NCI-H69 (cell line): Measurements from ENCODE around the gene ZCCHC13.
"Not testable (repeated sequence)": the region's sequence is repeated elsewhere in the genome, so short reads cannot be mapped to it uniquely, and the experiment has no call there.

Source experiments
- DNase-seq: peaks from one replicate; lab custom pipeline; 2025; lab: John Stamatoyannopoulos, UW

ZCCHC13 gene

DNA sequence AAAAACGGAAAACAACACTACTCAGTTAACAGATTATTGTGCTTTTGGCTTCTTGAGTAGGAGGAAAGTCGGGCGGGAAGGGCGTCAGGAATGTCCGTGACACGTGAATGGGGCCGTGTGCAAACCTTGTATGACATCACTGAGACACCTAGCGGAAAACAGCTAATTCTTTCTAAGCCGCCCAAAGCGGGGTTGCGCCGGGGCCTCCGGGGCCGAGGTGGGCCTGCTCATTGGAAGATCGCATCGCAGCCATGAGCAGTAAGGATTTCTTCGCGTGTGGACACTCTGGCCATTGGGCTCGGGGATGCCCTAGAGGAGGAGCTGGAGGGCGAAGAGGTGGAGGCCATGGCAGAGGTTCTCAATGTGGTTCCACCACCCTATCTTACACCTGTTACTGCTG, at the start of gene ZCCHC13:
ZCCHC13 (plus strand) TSS at position 165 of the 400 bp plus-strand sequence; CDS start at position 252, 87 bp downstream.
- DNase-seq, result no peak

DNA sequence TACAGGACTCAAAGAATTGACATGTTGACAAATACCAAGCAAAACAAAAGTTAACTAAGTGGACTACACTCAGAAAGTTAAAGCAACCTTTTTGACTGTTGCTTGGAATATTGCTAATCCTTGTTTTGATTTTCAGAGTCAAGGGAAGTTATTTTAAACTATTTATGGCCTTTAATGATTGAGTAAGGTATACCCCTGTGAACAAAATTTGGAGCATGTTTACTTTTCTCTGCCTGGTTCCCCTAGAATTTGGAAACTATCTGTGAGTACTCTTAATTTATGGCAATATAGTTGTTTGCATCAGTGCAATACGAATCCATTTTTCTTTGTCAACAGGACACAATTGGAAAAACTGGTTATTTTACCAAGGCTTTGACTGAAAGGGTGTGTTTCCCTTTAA, 45.9 kb upstream of the ZCCHC13 start:
- DNase-seq, result not testable (repeated sequence)

DNA sequence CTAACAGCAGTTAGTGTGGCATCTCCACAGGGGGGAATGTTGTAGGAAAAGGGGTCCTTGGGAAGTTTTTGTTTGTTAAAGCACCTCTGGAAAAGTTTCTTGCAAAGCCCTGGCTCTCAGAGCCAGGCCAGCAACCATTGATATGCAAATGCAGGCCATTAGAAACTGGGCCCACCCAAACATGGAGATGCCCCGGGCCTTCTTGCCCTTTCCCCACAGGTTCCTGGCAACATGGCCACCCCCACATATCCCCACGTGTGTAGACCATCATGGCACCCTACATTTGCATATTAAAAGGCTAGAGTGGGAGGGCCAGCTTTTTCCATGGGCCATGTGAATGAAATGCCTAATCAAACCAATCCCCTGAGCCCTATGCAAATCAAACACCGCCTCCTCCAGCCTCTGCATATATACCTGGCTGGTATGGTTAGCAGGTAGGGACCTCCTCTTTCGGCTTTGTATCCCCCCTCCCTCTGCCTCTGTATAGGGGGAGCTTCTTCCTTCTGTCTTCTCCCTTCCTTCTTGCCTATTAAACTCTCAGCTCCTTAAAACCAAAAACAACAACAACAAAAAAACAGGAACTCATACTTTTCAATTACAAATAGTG, 44.0 kb upstream of the ZCCHC13 start:
- DNase-seq, result no peak

DNA sequence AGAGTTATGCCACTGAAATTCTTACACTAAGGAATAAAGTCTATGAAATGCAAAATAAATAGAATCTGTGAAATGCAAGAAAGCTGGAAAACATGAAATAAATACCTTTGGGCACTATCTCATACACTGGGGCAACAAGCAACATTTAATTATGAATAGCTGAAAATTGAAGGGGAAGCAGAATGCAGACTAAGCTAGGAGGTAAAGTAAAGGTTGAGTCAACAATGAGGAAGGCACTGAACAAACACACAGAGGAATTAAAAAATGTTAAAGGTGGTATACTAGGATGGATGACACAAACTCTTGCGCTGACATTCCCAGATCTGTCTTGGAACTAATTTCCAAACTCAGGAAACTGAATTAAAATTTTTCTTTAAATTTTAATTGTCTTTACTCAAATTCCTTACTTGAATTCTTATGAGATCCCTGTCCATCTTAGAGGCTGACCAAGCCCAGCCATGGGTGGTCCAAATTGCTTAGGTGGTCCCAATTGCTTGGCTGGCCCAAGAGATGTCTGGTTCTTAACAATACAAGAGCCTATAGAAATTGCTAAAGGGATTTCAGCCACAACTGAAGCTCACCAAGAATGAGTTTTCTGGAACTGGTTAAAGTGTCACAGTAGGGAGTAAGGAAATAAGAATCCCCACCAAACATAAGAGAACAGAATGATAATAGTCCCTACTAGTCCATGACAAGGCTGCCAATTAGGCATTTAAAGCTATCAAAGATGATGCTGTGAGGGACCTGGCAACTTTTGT, 41.3 kb upstream of the ZCCHC13 start:
- DNase-seq, result peak; percentile 1

DNA sequence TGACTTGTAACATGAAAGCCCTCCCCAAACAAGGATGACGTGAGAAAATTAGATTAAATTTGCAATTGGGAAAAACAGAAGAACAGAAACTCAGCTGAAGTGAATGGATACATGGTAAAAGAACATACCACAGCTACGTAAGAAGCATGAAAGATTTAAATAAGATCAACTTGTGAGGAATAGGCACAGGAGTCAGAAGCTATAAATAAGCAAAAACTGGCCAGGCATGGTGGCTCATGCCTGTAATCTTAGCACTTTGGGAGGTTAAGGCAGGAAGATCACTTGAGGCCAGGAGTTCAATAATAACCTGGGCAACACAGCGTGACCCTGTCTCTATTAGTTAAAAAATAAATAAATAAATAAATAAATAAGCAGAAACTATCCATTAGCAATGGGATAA, 33.6 kb upstream of the ZCCHC13 start:
- no peak for DNase-seq

DNA sequence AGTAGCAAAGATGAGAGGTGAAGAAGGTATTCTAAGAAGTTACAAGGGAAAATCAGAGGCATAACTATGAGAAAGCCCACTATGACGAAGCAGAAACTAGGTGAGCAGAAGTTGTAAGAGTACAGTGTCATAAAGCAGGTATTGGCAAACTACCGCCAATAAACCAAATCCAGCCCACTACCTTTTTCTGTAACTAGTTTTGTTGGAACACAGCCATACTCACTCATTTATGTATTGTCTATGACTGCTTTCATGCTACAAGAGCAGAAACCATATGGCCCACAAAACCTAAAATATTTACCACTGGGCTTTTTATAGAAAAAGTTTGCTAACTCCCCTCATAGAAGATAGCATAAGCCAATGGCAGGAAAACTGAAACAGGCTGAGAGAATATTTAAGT, 31.8 kb upstream of the ZCCHC13 start:
- no peak for DNase-seq

DNA sequence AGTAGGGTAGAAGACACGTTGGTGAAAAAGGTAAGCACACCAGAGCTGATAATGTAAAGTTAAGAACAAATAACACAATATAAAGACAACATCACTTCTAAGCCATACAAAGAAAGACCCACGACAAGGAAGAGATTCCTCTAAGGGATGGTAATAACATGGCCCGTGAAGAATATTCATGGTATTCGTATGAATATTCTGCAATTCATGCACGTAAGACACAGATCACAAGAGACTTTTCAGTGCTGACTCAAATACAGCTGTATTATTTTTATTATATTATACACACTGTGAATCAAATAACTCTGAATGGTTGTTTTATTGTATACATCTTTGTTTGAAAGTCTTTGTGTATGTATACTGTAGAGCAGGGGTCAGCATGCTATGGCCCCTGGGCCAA, 29.5 kb upstream of the ZCCHC13 start:
- DNase-seq, result no peak

DNA sequence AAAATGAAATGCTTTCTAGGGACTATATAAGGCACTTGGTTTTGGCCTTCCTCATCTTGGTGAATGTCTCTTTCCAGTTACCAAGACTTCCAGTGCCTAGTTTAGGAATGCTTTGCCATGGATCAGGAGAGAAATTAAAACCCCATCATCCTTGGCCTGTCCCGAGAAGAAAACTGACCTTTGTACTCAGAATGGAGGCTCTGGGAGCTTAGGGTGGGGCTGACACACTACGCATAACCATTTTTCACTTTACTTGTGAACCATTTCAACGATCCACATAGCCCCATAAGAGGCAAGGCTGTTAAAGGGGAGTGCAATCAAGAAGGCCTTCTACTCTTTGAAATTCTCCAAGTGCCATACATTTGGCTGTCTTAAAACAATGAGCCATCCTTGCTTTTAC, 26.7 kb upstream of the ZCCHC13 start:
- no peak for DNase-seq

DNA sequence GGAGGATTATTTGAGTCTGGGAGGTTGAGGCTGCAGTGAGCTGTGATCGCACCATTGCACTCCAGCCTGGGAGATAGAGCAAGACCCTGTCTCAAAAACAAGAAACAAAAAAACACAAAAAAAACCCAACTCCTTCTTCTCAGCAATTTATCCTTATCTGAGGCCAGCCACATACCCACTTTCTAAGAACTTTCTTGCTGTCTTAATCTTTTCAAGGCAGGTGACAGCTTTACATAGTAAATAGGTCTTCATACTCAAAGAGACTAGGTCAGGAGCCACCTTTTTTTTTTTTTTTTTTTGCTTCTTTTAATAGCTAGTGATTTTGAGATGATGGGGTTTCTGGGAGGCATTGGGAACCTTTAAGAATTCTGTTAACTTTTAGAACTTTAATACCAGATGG, 26.1 kb upstream of the ZCCHC13 start:
- DNase-seq, result no peak

DNA sequence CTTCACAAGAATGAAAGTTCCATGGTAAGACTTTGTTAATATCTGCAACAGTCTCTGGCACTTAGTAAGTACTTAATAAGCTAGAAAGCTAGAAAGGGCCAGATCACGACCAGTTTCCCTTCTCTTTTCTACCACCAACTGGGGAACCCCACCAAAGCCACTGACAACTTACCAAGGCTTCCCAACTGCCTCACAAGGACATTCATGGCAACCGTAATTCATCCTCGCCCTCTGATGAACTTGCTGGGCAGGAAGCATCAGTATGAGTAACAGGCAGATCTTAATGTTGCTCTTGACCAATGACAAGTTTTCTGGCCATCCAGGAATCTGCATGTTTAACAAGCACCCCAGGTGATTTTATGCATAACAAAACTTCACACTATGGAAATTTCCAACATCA, 23.2 kb upstream of the ZCCHC13 start:
- no peak for DNase-seq

DNA sequence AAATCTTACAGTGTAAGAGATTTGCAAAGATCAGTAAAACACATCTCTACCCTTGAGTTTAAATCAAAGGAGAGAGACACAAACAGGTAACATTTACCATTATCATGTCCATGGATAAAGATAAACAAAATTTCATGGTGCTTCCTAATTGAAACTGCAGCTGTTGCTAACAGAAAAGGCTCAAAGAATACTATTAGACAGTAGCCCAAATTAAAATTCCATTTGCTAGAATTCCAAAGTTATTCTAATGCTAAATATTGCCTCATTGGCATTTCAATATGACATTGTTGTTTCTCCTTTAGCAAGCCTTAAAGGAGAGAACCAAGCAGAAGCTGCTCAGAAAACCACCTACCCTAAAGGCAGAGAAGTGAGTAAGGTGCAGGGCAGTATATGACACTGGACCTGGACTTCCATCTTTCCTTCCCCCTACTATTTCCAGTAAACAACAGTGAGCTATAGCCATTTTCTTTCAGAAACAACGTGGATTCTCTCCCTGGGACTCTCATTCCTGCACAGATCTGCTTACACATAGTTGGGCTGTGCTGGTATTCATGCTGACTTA, 19.5 kb upstream of the ZCCHC13 start:
- DNase-seq, result no peak

DNA sequence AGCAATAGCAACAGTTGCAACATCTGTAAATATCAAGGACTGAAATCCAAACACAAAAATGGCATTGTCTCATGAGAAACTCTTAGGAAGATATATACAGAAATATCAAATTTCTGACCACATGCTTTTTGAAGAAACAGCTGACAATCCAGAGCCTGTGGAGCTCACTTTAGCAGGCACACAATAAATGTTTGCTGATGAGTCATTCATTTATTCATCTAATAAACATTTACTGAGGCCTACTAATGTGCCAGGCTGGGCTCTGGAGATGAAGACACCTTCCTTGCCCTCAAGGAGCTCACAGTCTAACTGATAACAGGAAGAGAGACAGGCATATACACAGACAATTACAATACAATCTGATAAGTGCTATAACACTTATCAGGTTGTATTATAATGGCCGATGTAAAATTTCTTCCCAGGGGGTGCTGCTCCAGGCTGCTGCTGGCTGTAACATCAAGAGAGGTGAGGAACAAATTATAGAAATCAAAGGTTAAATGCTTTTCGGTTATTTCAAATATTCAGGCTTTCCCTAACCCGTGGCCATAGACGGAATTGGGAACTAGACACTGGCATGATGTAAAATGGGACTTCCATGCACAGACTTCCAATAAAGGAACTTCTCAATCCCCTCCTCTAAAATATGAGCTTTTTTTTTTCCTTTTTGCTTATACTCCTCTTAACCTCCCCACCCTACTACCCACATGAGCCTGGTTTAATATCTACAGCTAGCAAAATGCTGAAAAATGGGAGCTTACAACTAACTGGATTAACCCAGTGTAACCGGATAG, 16.8 kb upstream of the ZCCHC13 start:
- DNase-seq, result no peak

DNA sequence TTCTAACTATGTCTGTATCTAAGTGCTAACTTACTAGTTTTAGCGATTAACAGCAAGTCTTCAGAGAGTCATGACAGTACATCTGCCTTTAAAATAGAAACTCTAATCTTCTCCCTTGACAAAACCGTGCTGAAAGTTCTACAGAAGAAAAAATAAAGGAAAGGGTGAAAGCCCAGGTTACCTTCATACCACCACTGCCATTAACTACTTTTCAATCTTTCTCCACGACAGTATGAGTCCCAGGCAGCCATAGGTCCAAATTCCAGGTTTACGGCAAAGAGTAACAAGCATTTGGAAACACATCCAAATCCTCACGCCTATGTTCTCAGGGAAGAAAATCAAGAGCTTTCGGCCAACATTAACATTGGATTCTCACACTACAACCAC, 12.4 kb upstream of the ZCCHC13 start:
- DNase-seq, result peak; percentile 63

DNA sequence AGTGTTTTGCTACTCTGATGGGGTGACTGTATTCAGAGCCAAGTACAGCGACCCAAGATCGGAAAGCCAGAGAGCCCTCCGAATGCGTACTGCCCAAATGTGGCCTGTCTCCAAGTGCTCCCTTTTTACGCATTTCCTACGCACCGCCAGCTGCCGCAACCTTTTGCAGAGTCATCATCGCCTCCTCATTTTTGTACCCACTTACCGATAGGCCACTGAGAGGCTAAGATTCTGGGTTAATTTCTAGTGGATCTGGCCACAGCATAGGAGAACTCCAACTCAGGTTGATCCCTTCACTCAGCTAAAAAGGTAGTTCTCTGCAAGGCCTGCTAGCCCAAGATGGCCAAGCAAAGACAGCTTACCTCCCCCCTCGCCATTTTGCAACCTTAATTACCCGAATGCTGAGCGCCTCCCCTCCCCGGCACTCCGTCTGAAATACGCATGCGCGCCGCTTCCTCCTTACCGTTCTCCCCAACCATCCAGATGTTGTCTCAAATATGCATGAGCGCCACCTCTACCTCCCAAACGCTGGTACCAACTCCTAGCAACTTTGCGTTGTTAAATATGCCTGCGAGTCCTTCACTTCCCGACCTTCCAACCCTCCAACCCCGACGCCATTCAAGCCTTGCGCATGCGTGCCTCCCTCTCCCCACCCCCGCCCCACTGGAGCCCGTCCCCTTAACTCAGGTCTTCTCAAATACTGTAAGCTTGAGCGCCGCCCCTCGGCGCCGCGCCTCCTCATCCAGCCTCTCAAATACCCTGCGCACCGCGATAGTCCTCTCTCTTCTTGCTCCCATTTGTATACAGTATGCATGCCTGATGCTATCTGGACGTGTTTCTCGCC, 11.8 kb upstream of the ZCCHC13 start:
- DNase-seq, result peak; percentile 93

DNA sequence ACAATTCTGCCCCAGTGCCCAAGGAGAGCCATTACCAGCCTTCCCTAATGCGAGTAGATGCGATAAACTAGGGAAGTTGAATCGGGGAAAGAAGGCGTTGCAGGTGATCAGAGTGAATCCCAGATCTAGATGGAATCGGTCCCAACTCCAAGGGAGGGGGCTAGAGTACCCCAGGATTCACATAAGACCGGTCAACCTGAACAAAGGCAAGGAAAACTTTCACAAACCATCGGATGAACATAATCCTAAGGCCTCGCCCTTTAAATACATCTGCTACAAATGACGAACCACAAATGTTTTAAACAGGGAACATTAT, 11.2 kb upstream of the ZCCHC13 start:
- no peak for DNase-seq

DNA sequence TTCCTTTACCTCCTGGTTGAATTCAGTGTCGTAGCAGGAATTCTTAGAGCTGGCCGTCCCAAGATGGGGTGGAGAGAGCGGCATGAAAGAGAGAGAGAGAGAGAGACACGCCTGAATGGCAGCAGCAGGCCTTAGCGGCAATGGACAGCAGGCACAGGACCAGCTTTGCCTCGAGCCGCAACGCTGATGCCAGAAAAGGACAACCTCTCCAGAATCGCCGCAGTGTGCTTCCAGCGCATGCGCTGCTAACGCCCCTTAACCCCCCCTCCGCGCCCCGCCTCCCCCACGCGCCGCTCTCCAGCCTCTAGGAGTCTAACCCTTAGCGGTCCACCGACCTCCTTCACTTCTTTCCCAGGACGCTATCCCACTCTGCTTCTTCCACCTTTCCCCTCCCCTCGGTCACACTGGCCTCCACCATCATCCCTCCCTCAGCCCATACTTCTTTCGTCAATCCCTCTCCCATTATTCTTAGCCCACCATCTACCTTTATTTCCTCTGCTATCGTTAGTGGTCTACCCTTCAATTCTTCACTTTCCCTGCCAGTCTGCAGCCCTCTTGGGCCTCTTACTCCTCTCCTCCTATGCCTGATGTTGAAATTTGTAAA, 10.5 kb upstream of the ZCCHC13 start:
- peak; percentile 83 for DNase-seq

DNA sequence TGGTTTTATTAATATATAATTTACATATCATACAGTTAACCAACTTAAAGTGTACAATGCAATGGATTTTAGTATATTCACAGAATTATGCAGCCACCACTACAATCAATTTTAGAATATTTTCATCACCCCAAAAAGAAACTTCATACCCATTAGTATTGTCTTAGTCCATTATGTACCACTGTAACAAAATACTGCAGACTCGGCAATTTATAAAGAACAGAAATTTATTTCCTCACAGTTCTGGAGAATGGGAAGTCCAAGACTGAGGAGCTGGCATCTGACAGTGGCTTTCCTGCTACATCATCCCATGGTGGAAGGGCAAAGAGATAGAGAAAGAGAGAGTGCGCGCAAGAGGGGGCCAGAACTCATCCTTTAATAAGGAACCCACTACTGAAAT, 8.9 kb upstream of the ZCCHC13 start:
- no peak for DNase-seq

DNA sequence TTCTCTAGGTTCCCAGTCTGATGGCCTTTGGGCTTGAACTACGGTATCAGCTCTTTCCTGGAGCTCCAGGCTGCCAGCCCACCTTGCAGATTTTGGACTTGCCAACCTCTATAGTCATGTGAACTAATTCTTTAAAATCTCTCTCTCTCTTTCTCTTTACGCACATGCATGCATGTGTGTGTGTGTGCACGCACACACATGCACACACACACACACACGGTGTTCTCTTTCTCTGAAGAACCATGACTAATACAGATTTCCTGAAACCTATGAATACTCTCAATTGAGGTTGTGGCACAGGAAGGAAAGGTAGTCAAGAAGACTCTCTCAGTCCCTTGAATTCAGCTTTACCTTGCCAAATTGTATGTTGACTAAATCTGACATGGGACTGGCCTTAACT, 6.2 kb upstream of the ZCCHC13 start:
- DNase-seq, result no peak

DNA sequence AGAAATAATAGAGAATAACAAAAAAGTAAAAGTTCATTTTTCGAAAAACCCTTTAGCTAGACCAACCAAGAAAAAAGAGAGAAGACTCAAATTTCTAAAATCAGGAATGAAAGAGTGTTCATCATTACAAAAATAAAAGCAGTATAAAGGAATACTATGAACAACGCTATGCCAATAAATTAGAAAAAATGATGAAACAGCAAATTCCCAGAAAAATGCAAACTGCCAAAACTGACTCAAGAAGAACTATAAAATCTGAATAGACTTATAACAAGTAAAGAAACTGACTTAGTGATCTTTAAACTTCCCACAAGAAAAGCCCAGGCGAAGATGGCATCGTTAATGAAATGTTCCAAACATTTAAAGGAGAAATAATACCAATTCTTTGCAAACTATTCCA, 3.1 kb upstream of the ZCCHC13 start:
- no peak for DNase-seq

DNA sequence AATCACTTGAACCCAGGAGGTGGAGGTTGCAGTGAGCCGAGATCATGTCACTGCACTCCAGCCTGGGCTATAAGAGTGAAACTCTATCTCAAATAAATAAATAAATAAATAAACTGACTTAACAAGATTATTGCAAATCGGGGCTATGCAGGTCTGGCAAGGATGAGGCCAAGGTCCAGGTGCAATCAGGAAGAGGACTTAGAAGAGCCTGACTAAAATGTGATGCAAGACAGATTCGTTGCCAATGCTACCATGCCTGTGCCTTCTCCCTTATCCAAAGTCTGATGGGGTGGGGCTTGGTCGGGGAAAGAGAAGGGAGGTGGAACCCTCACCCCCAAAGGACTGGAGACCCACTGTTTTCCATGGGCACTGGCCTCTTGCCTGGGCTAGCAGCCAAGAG, 14.7 kb downstream of the ZCCHC13 start:
- no peak for DNase-seq

DNA sequence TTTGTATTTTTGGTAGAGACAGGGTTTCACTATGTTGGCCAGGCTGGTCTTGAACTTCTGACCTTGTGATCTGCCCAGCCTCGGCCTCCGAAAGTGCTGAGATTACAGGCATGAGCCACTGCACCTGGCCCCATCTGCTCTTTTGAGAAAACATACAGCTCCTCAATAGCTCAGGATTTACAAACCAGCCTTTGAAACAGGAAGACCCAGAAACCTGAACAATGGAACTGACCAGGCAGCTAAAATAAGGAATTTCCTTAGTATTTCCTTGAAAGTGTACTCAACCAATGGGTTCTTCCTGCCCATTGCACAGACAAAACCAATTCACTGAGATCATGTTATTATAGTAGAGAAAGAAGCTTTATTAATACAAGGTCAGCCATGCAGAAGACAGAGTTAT, 15.3 kb downstream of the ZCCHC13 start:
- not testable (repeated sequence) for DNase-seq

DNA sequence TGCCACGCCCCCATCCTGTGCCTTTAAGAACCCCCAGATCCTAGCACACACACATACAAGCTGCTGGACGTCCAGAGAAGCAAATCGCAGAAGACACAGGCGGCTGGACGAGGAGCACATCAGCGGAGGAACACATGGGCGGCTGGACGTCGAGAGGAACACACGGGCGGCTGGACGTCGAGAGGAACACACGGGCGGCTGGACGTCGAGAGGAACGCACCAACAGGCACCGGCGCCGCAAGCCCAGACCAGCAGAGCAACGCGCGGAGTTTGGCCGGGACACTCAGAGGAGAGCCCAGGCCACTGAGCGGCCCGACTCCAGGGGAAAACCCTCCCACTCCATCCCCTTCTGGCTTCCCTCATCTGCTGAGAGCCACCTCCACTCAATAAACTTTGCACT, 17.2 kb downstream of the ZCCHC13 start:
- DNase-seq, result no peak
